Peyer's patch (tissue), 4 donors: ENCODE measurements around the gene BDKRB2.

Experiments
- POLR2A ChIP-seq, 2 donors: fragments of 450-650 bp; IDR thresholded peaks; one replicate each; pipeline ENCODE4 v1.5.1; 2017; ENCODE audit warnings: antibody characterized with exemption in 2 of 2, mild to moderate bottlenecking in 2 of 2, moderate library complexity in 2 of 2
- TF ChIP-seq, protein P1 (sequence below), 6 experiments: fragments of 450-650 bp in 4 of 6; fragments of 200-600 bp in 2 of 6; sonication (generic) in 1 of 6; IDR thresholded peaks; one replicate each; pipeline ENCODE4 v1.5.1; 2017 to 2019; ENCODE audit warnings: antibody characterized with exemption in 6 of 6, mild to moderate bottlenecking in 3 of 6, moderate library complexity in 1 of 6

DNA sequence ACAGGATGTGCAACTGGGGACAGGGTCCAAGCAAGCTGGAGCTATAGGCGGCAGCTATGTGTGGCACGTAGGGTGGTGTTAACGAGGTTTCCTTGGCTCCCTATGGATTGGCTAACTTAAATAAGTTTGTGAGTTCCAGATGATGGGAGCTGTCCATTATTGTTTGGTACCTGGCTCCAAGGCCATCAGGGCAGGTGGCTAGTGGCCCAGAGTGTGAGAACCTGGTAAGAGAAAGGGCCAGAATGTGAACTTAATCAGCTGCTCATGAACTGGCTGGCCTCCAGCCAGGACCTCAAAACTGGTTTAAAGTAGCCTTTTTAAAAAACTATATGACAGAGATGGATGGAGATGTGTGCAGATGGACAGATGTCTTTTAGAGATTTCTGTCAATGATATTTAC is 1.5 kb upstream of the BDKRB2 start:
- TF ChIP-seq, protein P1, sequence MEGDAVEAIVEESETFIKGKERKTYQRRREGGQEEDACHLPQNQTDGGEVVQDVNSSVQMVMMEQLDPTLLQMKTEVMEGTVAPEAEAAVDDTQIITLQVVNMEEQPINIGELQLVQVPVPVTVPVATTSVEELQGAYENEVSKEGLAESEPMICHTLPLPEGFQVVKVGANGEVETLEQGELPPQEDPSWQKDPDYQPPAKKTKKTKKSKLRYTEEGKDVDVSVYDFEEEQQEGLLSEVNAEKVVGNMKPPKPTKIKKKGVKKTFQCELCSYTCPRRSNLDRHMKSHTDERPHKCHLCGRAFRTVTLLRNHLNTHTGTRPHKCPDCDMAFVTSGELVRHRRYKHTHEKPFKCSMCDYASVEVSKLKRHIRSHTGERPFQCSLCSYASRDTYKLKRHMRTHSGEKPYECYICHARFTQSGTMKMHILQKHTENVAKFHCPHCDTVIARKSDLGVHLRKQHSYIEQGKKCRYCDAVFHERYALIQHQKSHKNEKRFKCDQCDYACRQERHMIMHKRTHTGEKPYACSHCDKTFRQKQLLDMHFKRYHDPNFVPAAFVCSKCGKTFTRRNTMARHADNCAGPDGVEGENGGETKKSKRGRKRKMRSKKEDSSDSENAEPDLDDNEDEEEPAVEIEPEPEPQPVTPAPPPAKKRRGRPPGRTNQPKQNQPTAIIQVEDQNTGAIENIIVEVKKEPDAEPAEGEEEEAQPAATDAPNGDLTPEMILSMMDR (IDR thresholded peaks at IDR 0.05) = no peak
- TF ChIP-seq POLR2A (IDR thresholded peaks at IDR 0.05) = no peak
